PC-3 (cell line): Measurements from ENCODE around the gene IL16. TPM values are rescaled to one million over a fixed set of nuclear protein-coding genes. Genes with fewer than 3 reads are reported as not detected.

Experiments
- ATAC-seq: fragments of 200-7000 bp; cut with Tn5 transposase; 2 replicates; pipeline ENCODE4 v1.9.1; 2020; ENCODE audit warnings: mild to moderate bottlenecking, moderate library complexity
- BruUV-seq: library from RNA; stranded (reverse); fragments of 400-500 nt; replicated peaks from 2 replicates; lab custom pipeline; 2021; lab: Mats Ljungman, UMichigan
- CTCF ChIA-PET: fragments of 300-600 bp; sonication (Branson Sonifier 250); formaldehyde crosslinking; loops from one replicate; lab custom pipeline; 2022; ENCODE audit warnings: antibody characterized with exemption; lab: Charles Lee
- POLR2A ChIA-PET: fragments of 300-600 bp; sonication (Branson Sonifier 250); formaldehyde crosslinking; loops from one replicate; lab custom pipeline; 2022; ENCODE audit warnings: antibody characterized with exemption; ENCODE audit not compliant: unreplicated experiment; lab: Charles Lee
- DNase-seq: peaks from one replicate; pipeline ENCODE4 v3.0.0-alpha.2; 2015
- H2AFZ ChIP-seq: fragments of 300-600 bp; sonication (generic); 2 replicates; pipeline ENCODE4 v1.6.0; 2016; ENCODE audit warnings: antibody characterized with exemption, low read length
- H3F3A ChIP-seq: fragments of 300-600 bp; sonication (generic); one replicate; pipeline ENCODE4 v1.6.0; 2017; ENCODE audit warnings: antibody characterized with exemption, low read length, control low read depth, mild to moderate bottlenecking; ENCODE audit not compliant: unreplicated experiment
- H3K27ac ChIP-seq: fragments of 300-600 bp; sonication (generic); 2 replicates; pipeline ENCODE4 v1.5.1; 2016; ENCODE audit warnings: mild to moderate bottlenecking, low read length
- H3K27me3 ChIP-seq: fragments of 300-600 bp; sonication (generic); 2 replicates; pipeline ENCODE4 v1.6.1; 2016; ENCODE audit warnings: low read length, mixed read lengths
- H3K36me3 ChIP-seq: fragments of 300-600 bp; sonication (generic); 2 replicates; pipeline ENCODE4 v1.6.1; 2016; ENCODE audit warnings: low read depth, mixed run types, low read length, mixed read lengths
- H3K4me1 ChIP-seq: fragments of 300-600 bp; sonication (generic); 2 replicates; pipeline ENCODE4 v1.5.1; 2016; ENCODE audit warnings: low read length; ENCODE audit not compliant: insufficient read depth
- H3K4me2 ChIP-seq: fragments of 300-600 bp; sonication (generic); 2 replicates; pipeline ENCODE4 v1.6.0; 2016; ENCODE audit warnings: low read length
- H3K4me3 ChIP-seq: fragments of 300-600 bp; sonication (generic); 2 replicates; pipeline ENCODE4 v1.5.1; 2016; ENCODE audit warnings: mild to moderate bottlenecking, low read length, mixed read lengths
- H3K79me2 ChIP-seq: fragments of 300-600 bp; sonication (generic); 2 replicates; pipeline ENCODE4 v1.6.1; 2017; ENCODE audit warnings: low read length, mixed read lengths
- H3K9ac ChIP-seq: fragments of 300-600 bp; sonication (generic); 2 replicates; pipeline ENCODE4 v1.6.0; 2016; ENCODE audit warnings: mild to moderate bottlenecking, low read length
- H3K9me2 ChIP-seq: fragments of 300-600 bp; sonication (generic); replicated peaks from 2 replicates; pipeline ENCODE4 v1.6.1; 2016; ENCODE audit warnings: mixed run types, low read length, mixed read lengths
- H3K9me3 ChIP-seq: fragments of 300-600 bp; sonication (generic); 2 replicates; pipeline ENCODE4 v1.6.1; 2016; ENCODE audit warnings: low read length, mixed read lengths
- H4K20me1 ChIP-seq: fragments of 300-600 bp; sonication (generic); 2 replicates; pipeline ENCODE4 v1.6.1; 2016; ENCODE audit warnings: low read length, mixed read lengths
- CTCF ChIP-seq: fragments of 300-600 bp; sonication (generic); conservative IDR thresholded peaks from 2 replicates; pipeline ENCODE4 v1.5.1; 2017; ENCODE audit warnings: antibody characterized with exemption, low read depth, mild to moderate bottlenecking, low read length
- EZH2 ChIP-seq: fragments of 300-600 bp; sonication (generic); IDR thresholded peaks from one replicate; pipeline ENCODE4 v1.6.1; 2017; ENCODE audit warnings: antibody characterized with exemption, mild to moderate bottlenecking, low read length; ENCODE audit not compliant: unreplicated experiment
- EZH2phosphoT487 ChIP-seq: fragments of 300-600 bp; sonication (generic); IDR thresholded peaks from 2 replicates; pipeline ENCODE4 v1.6.1; 2018; ENCODE audit warnings: mild to moderate bottlenecking, antibody characterized with exemption, low read length, borderline replicate concordance
- intact Hi-C: fragments of 100-400 bp; cut with micrococcal nuclease; formaldehyde crosslinking; loops from 2 replicates; pipeline ENCODE4 v1.9.0; 2023
- total RNA-seq: library from RNA; depleted of rRNA; stranded (reverse); fragments of >200 nt; gene quantifications from 2 replicates; pipeline ENCODE4 v1.2.3, GENCODE V29; 2014

IL16 gene
- total RNA-seq, 1 experiment from 2014 or later, result 0.04 TPM

- no peak overlapping the region for H3K9ac ChIP-seq
- no TSS peak for BruUV-seq
- H3K4me2 ChIP-seq, result no peak overlapping the region
- no peaks in the 10 kb centered on the region for H4K20me1 ChIP-seq
- peaks cover 4% of the 10 kb centered on the region; the same call in 1 of the 2 replicates for H3K27me3 ChIP-seq
- no peak overlapping the region for H3K4me3 ChIP-seq
- TF ChIP-seq EZH2, result no peak
- TF ChIP-seq EZH2phosphoT487, result no peak
- no peak for TF ChIP-seq CTCF
- H3K27ac ChIP-seq, result no peak overlapping the region
- ChIA-PET POLR2A (no interaction called here), CTCF (no interaction called here)
- intact Hi-C loops, result no loop called here
- no peaks in the 10 kb centered on the region for H3K4me1 ChIP-seq
- H3K9me3 ChIP-seq, result no peaks in the 10 kb centered on the region
- no peaks in the 10 kb centered on the region for H3K79me2 ChIP-seq
- H3K36me3 ChIP-seq, result no peaks in the 10 kb centered on the region
- no peak overlapping the region for H2AFZ ChIP-seq
- no peak for ATAC-seq
- no peaks in the 10 kb centered on the region for H3K9me2 ChIP-seq
- H3F3A ChIP-seq, result no peaks in the 10 kb centered on the region
- DNase-seq, result no peak
Observed at GRCh38 chr15:81170511-81170910, 26.2 kb upstream of the IL16 start.

GRCh38 chr15:81171286-81171685, 25.4 kb upstream of the IL16 start:
- DNase-seq (no peak), ATAC-seq (no peak)
- intact Hi-C loops, result no loop called here
- no peak overlapping the region for H2AFZ ChIP-seq
- TF ChIP-seq CTCF (no peak), EZH2 (no peak), EZH2phosphoT487 (no peak)
- no peak overlapping the region for H3K9ac ChIP-seq
- ChIA-PET POLR2A (no interaction called here), CTCF (no interaction called here)
- no peaks in the 10 kb centered on the region for H3K9me2 ChIP-seq
- no peaks in the 10 kb centered on the region for H3K79me2 ChIP-seq
- H3K4me1 ChIP-seq, result no peaks in the 10 kb centered on the region
- BruUV-seq, result no TSS peak
- H3K4me3 ChIP-seq, result no peak overlapping the region
- H3F3A ChIP-seq, result no peaks in the 10 kb centered on the region
- H3K27me3 ChIP-seq, result peaks cover 4% of the 10 kb centered on the region; the same call in 1 of the 2 replicates
- H3K9me3 ChIP-seq, result no peaks in the 10 kb centered on the region
- H4K20me1 ChIP-seq, result no peaks in the 10 kb centered on the region
- no peak overlapping the region for H3K27ac ChIP-seq
- no peaks in the 10 kb centered on the region for H3K36me3 ChIP-seq
- no peak overlapping the region for H3K4me2 ChIP-seq

GRCh38 chr15:81174125-81174791, 22.4 kb upstream of the IL16 start:
- H3K9me3 ChIP-seq, result no peaks in the 10 kb centered on the region
- CTCF ChIA-PET, result no interaction called here
- H2AFZ ChIP-seq, result no peak overlapping the region
- no peaks in the 10 kb centered on the region for H3K9me2 ChIP-seq
- no peak overlapping the region for H3K4me3 ChIP-seq
- no peak overlapping the region for H3K27ac ChIP-seq
- H4K20me1 ChIP-seq, result no peaks in the 10 kb centered on the region
- no peaks in the 10 kb centered on the region for H3K79me2 ChIP-seq
- H3K4me2 ChIP-seq, result no peak overlapping the region
- peaks cover 4% of the 10 kb centered on the region; the same call in 1 of the 2 replicates for H3K27me3 ChIP-seq
- no peak overlapping the region for H3K9ac ChIP-seq
- H3K36me3 ChIP-seq, result no peaks in the 10 kb centered on the region
- POLR2A ChIA-PET, result no interaction called here
- no peak for ATAC-seq
- no peaks in the 10 kb centered on the region for H3F3A ChIP-seq
- BruUV-seq, result no TSS peak
- intact Hi-C loops, result no loop called here
- no peaks in the 10 kb centered on the region for H3K4me1 ChIP-seq
- no peak for DNase-seq
- no peak for TF ChIP-seq EZH2phosphoT487
- no peak for TF ChIP-seq CTCF
